HUES48 (cell line): ENCODE data around the gene OR2AP1.

Experiments
- H3K27ac ChIP-seq: one replicate; pipeline ENCODE4 v1.7.0; 2013; ENCODE audit warnings: low read depth, low read length, inconsistent platforms
- H3K27me3 ChIP-seq: 2 replicates; pipeline ENCODE4 v1.6.1; 2013; ENCODE audit warnings: mild to moderate bottlenecking, low read length; ENCODE audit not compliant: control insufficient read depth, insufficient read depth
- H3K36me3 ChIP-seq: 2 replicates; pipeline ENCODE4 v1.6.1; 2013; ENCODE audit warnings: low read length; ENCODE audit not compliant: control insufficient read depth, insufficient read depth
- H3K4me1 ChIP-seq: 2 replicates; pipeline ENCODE4 v1.6.1; 2013; ENCODE audit warnings: mild to moderate bottlenecking, low read length; ENCODE audit not compliant: control insufficient read depth, insufficient read depth
- H3K4me3 ChIP-seq: 2 replicates; pipeline ENCODE4 v1.5.1; 2013; ENCODE audit warnings: mild to moderate bottlenecking, low read depth, low read length
- H3K9ac ChIP-seq: 2 replicates; pipeline ENCODE4 v1.6.1; 2013; ENCODE audit warnings: mild to moderate bottlenecking, low read depth, low read length, moderate library complexity
- H3K9me3 ChIP-seq: 2 replicates; pipeline ENCODE4 v1.6.1; 2013; ENCODE audit warnings: low read length; ENCODE audit not compliant: control insufficient read depth, insufficient read depth

The OR2AP1 gene

DNA sequence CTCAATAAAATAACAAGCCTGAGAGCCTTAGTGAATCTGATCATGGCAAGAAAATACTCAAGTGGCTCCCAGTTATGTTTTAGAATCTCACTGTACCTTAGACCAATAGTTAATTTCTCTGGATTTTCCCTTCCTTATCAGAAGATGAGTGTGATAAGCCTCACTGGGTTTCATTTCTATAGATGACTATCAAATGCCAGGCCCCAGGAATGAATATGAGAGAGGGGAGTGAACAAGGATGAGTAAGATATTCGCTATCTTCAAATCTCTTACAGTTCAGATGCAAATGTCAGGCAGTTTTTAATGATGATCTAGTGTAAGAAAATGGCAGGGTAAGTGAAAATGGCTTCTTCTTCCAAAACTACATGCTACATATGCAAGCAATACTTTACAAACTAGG is 38.3 kb downstream of the OR2AP1 start:
- no peaks in the 10 kb centered on the region for H3K9me3 ChIP-seq
- H3K4me1 ChIP-seq, result no peaks in the 10 kb centered on the region
- no peak overlapping the region for H3K9ac ChIP-seq
- no peaks in the 10 kb centered on the region for H3K27me3 ChIP-seq
- no peak overlapping the region for H3K27ac ChIP-seq
- no peaks in the 10 kb centered on the region for H3K36me3 ChIP-seq
- H3K4me3 ChIP-seq, result no peak overlapping the region

GRCh38 chr12:55612646-55613045 is 40.4 kb downstream of the OR2AP1 start:
- no peak overlapping the region for H3K27ac ChIP-seq
- no peaks in the 10 kb centered on the region for H3K36me3 ChIP-seq
- H3K9me3 ChIP-seq, result peaks cover 17% of the 10 kb centered on the region
- H3K27me3 ChIP-seq, result no peaks in the 10 kb centered on the region
- H3K4me3 ChIP-seq, result no peak overlapping the region
- no peak overlapping the region for H3K9ac ChIP-seq
- H3K4me1 ChIP-seq, result no peaks in the 10 kb centered on the region

- no peaks in the 10 kb centered on the region for H3K27me3 ChIP-seq
- no peak overlapping the region for H3K4me3 ChIP-seq
- no peaks in the 10 kb centered on the region for H3K4me1 ChIP-seq
- no peak overlapping the region for H3K9ac ChIP-seq
- peaks cover 20% of the 10 kb centered on the region for H3K9me3 ChIP-seq
- no peaks in the 10 kb centered on the region for H3K36me3 ChIP-seq
- no peak overlapping the region for H3K27ac ChIP-seq
Observed at GRCh38 chr12:55614764-55615163, 42.5 kb downstream of the OR2AP1 start.

DNA sequence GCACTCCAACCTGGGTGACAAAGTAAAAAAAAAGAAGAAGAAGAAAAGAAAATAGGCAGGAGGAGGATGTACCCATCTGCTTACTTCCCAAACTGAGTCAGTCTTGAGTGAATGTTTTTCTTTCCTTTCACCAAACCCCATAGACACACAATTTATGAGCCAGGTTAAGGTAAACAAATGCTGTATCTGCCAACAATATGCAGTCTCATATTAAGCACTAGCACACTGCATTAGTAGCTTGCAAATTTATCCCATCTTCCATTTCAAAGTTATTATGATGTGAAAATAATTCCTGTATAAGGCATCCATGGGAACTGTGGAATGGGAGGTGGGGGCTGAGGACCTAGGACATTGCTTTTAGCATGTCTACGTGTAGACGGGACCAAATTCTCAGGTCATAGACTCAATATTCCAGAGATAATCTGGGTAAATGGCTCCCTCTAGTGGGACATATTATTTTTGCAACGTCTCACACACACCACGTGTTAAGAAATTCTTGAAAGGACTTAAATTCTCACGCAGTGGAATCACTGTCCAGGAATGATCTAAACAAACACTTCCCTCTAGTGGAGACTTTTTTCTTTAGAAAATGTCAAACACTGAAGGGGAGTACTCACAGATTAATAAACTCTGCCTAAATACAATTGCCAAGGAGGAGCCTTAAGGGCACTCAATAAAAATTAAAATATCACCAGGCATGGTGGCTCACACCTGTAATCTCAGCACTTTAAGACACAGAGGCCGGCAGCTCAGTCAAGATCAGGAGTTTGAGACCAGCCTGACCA is 47.3 kb downstream of the OR2AP1 start:
- H3K36me3 ChIP-seq, result no peaks in the 10 kb centered on the region
- H3K4me3 ChIP-seq, result no peak overlapping the region
- H3K4me1 ChIP-seq, result no peaks in the 10 kb centered on the region; the same call in 1 of the 2 replicates
- H3K9ac ChIP-seq, result no peak overlapping the region
- H3K9me3 ChIP-seq, result peaks cover 20% of the 10 kb centered on the region
- no peak overlapping the region for H3K27ac ChIP-seq
- no peaks in the 10 kb centered on the region for H3K27me3 ChIP-seq

- H3K9ac ChIP-seq, result no peak overlapping the region
- no peak overlapping the region for H3K27ac ChIP-seq
- H3K9me3 ChIP-seq, result no peaks in the 10 kb centered on the region
- no peaks in the 10 kb centered on the region for H3K27me3 ChIP-seq
- no peaks in the 10 kb centered on the region for H3K36me3 ChIP-seq
- H3K4me3 ChIP-seq, result no peak overlapping the region
- no peaks in the 10 kb centered on the region; the same call in 1 of the 2 replicates for H3K4me1 ChIP-seq
Observed at GRCh38 chr12:55624056-55624455, 51.8 kb downstream of the OR2AP1 start.
